ENCODE results near the gene MAP3K5. TPM values are rescaled to one million over a fixed set of nuclear protein-coding genes. Genes with fewer than 3 reads are reported as not detected.

Gene MAP3K5
- total RNA-seq, 1 experiment from 2014 or later = 8.1 TPM

DNA sequence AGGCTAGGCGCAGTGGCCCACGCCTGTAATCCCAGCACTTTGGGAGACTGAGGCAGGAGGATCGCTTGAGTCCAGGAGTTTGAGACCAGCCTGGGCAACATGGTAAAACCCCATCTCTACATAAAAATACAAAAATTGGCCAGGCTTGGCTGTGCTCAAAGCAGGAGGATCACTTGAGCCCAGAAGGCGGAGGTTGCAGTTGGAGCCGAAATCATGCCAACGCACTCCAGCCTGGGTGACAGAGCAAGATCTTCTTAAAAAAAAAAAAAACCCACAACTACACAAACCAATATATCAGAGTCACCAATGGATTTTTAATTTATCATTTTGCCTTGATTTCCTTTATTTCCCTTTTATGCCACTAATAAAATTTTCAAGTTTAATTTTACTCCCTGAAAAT is 9.3 kb downstream of the MAP3K5 start:
- DNase-seq (ENCODE audit: low read depth, low spot score) (no peak), ATAC-seq (no peak)
- BruUV-seq (replicated peaks) = no TSS peak
- CTCF ChIA-PET = no interaction called here
- Histone ChIP-seq H3K27me3 (ENCODE audit: control insufficient read depth, insufficient read depth, low read length) (no peaks in the 10 kb centered on the region), H3K27ac (ENCODE audit: low read length) (no peak overlapping the region), H3K4me3 (ENCODE audit: low read depth in 2 of 2, low read length in 2 of 2) (no peak overlapping the region), H3K36me3 (ENCODE audit: control insufficient read depth, insufficient read depth, low read length) (no peaks in the 10 kb centered on the region), H3K4me1 (ENCODE audit: control insufficient read depth, insufficient read depth, low read length) (peaks cover 28% of the 10 kb centered on the region), H3K9me3 (ENCODE audit: control insufficient read depth, insufficient read depth, low read depth, low read length) (no peaks in the 10 kb centered on the region)
- in situ Hi-C loops (cut with HindIII; ENCODE audit: low pct_unique_long_range_greater_than_20kb, low sequenced_read_pairs) (no loop called here), intact Hi-C loops (cut with micrococcal nuclease; ENCODE audit: unreplicated experiment) (no loop called here)
- POLR2A ChIA-PET = no interaction called here
- no peak for TF ChIP-seq SIN3A (IDR thresholded peaks at IDR 0.05; ENCODE audit: borderline replicate concordance, insufficient read depth, low read depth, low read length)
- TF ChIP-seq POLR2AphosphoS5 (IDR thresholded peaks at IDR 0.05; ENCODE audit: low read depth, low read length) = no peak
- TF ChIP-seq, protein P1, sequence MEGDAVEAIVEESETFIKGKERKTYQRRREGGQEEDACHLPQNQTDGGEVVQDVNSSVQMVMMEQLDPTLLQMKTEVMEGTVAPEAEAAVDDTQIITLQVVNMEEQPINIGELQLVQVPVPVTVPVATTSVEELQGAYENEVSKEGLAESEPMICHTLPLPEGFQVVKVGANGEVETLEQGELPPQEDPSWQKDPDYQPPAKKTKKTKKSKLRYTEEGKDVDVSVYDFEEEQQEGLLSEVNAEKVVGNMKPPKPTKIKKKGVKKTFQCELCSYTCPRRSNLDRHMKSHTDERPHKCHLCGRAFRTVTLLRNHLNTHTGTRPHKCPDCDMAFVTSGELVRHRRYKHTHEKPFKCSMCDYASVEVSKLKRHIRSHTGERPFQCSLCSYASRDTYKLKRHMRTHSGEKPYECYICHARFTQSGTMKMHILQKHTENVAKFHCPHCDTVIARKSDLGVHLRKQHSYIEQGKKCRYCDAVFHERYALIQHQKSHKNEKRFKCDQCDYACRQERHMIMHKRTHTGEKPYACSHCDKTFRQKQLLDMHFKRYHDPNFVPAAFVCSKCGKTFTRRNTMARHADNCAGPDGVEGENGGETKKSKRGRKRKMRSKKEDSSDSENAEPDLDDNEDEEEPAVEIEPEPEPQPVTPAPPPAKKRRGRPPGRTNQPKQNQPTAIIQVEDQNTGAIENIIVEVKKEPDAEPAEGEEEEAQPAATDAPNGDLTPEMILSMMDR (IDR thresholded peaks at IDR 0.05) = no peak
- TF ChIP-seq TCF7L2 (IDR thresholded peaks at IDR 0.05; ENCODE audit: low read depth, low read length) = no peak
- TF ChIP-seq, protein P2, sequence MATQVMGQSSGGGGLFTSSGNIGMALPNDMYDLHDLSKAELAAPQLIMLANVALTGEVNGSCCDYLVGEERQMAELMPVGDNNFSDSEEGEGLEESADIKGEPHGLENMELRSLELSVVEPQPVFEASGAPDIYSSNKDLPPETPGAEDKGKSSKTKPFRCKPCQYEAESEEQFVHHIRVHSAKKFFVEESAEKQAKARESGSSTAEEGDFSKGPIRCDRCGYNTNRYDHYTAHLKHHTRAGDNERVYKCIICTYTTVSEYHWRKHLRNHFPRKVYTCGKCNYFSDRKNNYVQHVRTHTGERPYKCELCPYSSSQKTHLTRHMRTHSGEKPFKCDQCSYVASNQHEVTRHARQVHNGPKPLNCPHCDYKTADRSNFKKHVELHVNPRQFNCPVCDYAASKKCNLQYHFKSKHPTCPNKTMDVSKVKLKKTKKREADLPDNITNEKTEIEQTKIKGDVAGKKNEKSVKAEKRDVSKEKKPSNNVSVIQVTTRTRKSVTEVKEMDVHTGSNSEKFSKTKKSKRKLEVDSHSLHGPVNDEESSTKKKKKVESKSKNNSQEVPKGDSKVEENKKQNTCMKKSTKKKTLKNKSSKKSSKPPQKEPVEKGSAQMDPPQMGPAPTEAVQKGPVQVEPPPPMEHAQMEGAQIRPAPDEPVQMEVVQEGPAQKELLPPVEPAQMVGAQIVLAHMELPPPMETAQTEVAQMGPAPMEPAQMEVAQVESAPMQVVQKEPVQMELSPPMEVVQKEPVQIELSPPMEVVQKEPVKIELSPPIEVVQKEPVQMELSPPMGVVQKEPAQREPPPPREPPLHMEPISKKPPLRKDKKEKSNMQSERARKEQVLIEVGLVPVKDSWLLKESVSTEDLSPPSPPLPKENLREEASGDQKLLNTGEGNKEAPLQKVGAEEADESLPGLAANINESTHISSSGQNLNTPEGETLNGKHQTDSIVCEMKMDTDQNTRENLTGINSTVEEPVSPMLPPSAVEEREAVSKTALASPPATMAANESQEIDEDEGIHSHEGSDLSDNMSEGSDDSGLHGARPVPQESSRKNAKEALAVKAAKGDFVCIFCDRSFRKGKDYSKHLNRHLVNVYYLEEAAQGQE (IDR thresholded peaks at IDR 0.05; ENCODE audit: insufficient read depth in 1 of 2, low read depth in 2 of 2, low read length in 1 of 2) = no peak

DNA sequence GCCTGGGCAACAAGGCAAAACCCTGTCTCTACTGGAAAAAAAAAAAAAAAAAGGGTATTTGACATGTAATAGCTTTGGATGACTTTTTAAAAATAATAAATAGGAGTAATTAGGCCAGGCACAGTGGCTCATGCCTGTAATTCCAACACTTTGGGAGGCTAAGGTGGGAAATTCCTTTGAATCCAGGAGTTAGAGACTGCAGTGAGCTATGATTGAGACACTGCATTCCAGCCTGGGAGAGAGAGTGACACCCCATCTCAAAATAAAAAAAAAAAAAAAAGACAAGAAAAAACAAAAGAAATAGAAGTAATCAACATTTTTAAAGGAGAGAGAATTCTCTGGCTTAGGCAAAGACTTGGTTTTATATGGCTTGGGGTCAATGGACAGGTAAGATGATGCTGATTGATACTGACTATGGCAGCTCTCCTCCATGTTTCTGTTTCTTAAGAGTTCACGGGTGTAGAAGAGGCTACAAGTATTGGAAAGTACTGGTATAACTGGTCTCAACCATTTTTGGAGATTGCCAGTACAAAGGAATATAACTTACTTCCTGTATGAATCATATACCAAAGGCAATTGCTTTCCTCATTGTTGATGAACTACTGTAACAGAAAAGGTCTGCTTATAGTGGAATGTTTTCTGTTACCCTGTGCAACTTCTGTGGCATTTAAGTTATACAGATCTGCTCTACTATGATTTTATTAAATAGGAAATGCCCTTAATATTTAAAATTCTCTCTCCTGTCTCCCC is 10.1 kb downstream of the MAP3K5 start:
- no peak overlapping the region for H3K27ac ChIP-seq (ENCODE audit: low read length)
- no peak overlapping the region for H3K4me3 ChIP-seq (ENCODE audit: low read depth in 2 of 2, low read length in 2 of 2)
- intact Hi-C loops (cut with micrococcal nuclease; ENCODE audit: unreplicated experiment) (no loop called here), in situ Hi-C loops (cut with HindIII; ENCODE audit: low pct_unique_long_range_greater_than_20kb, low sequenced_read_pairs) (no loop called here)
- POLR2A ChIA-PET = interaction anchor here (0.7 kb wide), 1 partner anchor 172 kb away, joined by 3 read pairs; no protein-coding TSS in a partner anchor
- TF ChIP-seq SIN3A (IDR thresholded peaks at IDR 0.05; ENCODE audit: borderline replicate concordance, insufficient read depth, low read depth, low read length) (no peak), TCF7L2 (IDR thresholded peaks at IDR 0.05; ENCODE audit: low read depth, low read length) (no peak), POLR2AphosphoS5 (IDR thresholded peaks at IDR 0.05; ENCODE audit: low read depth, low read length) (no peak)
- TF ChIP-seq, protein P2 (IDR thresholded peaks at IDR 0.05; ENCODE audit: insufficient read depth in 1 of 2, low read depth in 2 of 2, low read length in 1 of 2) = no peak
- TF ChIP-seq, protein P1 (IDR thresholded peaks at IDR 0.05) = no peak
- no peaks in the 10 kb centered on the region for H3K9me3 ChIP-seq (ENCODE audit: control insufficient read depth, insufficient read depth, low read depth, low read length)
- H3K4me1 ChIP-seq (ENCODE audit: control insufficient read depth, insufficient read depth, low read length) = peaks cover 20% of the 10 kb centered on the region
- H3K27me3 ChIP-seq (ENCODE audit: control insufficient read depth, insufficient read depth, low read length) = no peaks in the 10 kb centered on the region
- no peaks in the 10 kb centered on the region for H3K36me3 ChIP-seq (ENCODE audit: control insufficient read depth, insufficient read depth, low read length)
- CTCF ChIA-PET = no interaction called here
- BruUV-seq (replicated peaks) = no TSS peak
- no peak for DNase-seq (ENCODE audit: low read depth, low spot score)
- ATAC-seq = no peak

Data from Panc1 (cell line).